MM.1S (cell line): Measurements from ENCODE around the gene RPL35A.

ENCODE experiments used
- EZH2 ChIP-seq: fragments of 300-600 bp; sonication (generic); optimal IDR thresholded peaks from 2 replicates; pipeline ENCODE3; 2017; ENCODE audit warnings: low read depth, mild to moderate bottlenecking, antibody characterized with exemption, low read length, mixed read lengths
- EZH2phosphoT487 ChIP-seq: fragments of 300-600 bp; sonication (generic); IDR thresholded peaks from 2 replicates; pipeline ENCODE4 v1.6.1; 2018; ENCODE audit warnings: antibody characterized with exemption, low read length
- TF ChIP-seq, protein P1 (sequence below): fragments of 300-600 bp; sonication (generic); IDR thresholded peaks from 2 replicates; pipeline ENCODE4 v1.5.1; 2016; ENCODE audit warnings: antibody characterized with exemption, low read length, mixed read lengths

DNA sequence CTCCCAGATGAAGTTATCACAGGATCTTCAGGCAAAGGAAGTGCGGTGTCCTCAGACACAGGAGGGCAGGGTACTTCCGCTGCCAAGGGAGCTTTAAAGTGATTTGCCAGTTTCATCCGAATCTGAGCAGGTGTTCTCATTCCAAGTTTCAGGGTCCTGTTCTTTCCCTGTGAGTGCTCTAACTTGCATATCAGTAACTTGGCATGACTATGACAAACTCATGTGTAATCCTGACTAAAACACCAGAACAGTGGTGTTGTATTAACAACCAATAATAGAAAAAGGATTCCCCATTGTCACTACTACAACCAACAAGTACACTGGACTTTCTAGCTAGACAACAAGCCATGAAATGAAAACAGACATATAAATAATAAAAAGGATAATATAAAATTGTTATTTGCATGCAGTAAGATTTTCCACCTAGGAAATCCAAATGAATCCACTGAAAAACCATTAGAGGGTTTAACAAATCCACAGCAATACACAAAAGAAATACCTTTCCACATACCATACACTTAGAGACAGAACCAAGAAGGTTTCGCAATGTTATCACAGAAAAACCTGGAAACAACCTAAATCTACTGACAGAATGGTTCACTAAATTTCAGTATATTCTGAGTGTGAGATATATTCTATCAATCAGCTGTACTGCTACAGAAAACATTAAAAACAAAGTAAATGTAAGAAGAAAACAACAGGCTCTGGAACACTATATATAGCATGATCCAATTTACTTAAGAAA is 40.9 kb upstream of the RPL35A start:
- no peak for TF ChIP-seq EZH2
- TF ChIP-seq EZH2phosphoT487 = no peak
- TF ChIP-seq, protein P1, sequence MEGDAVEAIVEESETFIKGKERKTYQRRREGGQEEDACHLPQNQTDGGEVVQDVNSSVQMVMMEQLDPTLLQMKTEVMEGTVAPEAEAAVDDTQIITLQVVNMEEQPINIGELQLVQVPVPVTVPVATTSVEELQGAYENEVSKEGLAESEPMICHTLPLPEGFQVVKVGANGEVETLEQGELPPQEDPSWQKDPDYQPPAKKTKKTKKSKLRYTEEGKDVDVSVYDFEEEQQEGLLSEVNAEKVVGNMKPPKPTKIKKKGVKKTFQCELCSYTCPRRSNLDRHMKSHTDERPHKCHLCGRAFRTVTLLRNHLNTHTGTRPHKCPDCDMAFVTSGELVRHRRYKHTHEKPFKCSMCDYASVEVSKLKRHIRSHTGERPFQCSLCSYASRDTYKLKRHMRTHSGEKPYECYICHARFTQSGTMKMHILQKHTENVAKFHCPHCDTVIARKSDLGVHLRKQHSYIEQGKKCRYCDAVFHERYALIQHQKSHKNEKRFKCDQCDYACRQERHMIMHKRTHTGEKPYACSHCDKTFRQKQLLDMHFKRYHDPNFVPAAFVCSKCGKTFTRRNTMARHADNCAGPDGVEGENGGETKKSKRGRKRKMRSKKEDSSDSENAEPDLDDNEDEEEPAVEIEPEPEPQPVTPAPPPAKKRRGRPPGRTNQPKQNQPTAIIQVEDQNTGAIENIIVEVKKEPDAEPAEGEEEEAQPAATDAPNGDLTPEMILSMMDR = no peak
